Spleen (tissue), 11 donors: ENCODE results near the gene CFAP57. TPM values are rescaled to one million over a fixed set of nuclear protein-coding genes. Genes with fewer than 3 reads are reported as not detected.

ENCODE experiments used
- DNase-seq: peaks from one replicate; pipeline ENCODE4 v3.0.0-alpha.2; 2020
- H3K27ac ChIP-seq, 8 donors: fragments of 200-600 bp; sonication (generic) in 7 of 8; 1 replicate in 4 of 8; 2 replicates in 4 of 8; pipeline versions ENCODE4 v1.5.0 to v1.8.0; 2016 to 2021; ENCODE audit warnings: inconsistent platforms in 4 of 8, mild to moderate bottlenecking in 4 of 8, moderate library complexity in 1 of 8
- H3K27me3 ChIP-seq, 7 donors: fragments of 200-600 bp; sonication (generic) in 6 of 7; replicated peaks in 1 of 7; 1 replicate in 4 of 7; 2 replicates in 3 of 7; pipeline versions ENCODE4 v1.5.0 to v1.8.0; 2016 to 2021; ENCODE audit warnings: inconsistent platforms in 3 of 7, mild to moderate bottlenecking in 1 of 7
- H3K36me3 ChIP-seq, 6 donors: fragments of 200-600 bp; sonication (generic) in 5 of 6; 1 replicate in 4 of 6; 2 replicates in 2 of 6; pipeline versions ENCODE4 v1.5.0 to v1.8.0; 2016 to 2021; ENCODE audit warnings: inconsistent platforms in 2 of 6
- H3K4me1 ChIP-seq, 6 donors: fragments of 200-600 bp; sonication (generic) in 5 of 6; 1 replicate in 3 of 6; 2 replicates in 3 of 6; pipeline versions ENCODE4 v1.5.0 to v1.8.0; 2016 to 2021; ENCODE audit warnings: inconsistent platforms in 3 of 6
- H3K4me3 ChIP-seq, 8 donors: fragments of 200-600 bp; sonication (generic) in 7 of 8; 1 replicate in 4 of 8; 2 replicates in 4 of 8; pipeline versions ENCODE4 v1.5.0 to v1.8.0; 2016 to 2021; ENCODE audit warnings: inconsistent platforms in 4 of 8, mild to moderate bottlenecking in 4 of 8, moderate library complexity in 2 of 8
- H3K9me3 ChIP-seq, 8 donors: fragments of 200-600 bp; sonication (generic) in 7 of 8; 1 replicate in 4 of 8; 2 replicates in 4 of 8; pipeline versions ENCODE4 v1.5.0 to v1.8.0; 2016 to 2021; ENCODE audit warnings: inconsistent platforms in 4 of 8
- POLR2A ChIP-seq, 3 donors: fragments of 450-650 bp; IDR thresholded peaks; one replicate each; pipeline ENCODE4 v1.5.1; 2017; ENCODE audit warnings: antibody characterized with exemption in 3 of 3, mild to moderate bottlenecking in 1 of 3
- POLR2AphosphoS5 ChIP-seq, 3 donors: sonication (generic); formaldehyde crosslinking; IDR thresholded peaks; one replicate each; pipeline ENCODE4 v1.5.1; 2017; ENCODE audit warnings: antibody characterized with exemption in 3 of 3
- WGBS, 5 donors: extraction: QIAGEN DNeasy Blood & Tissue Kit in 3 of 5; methylation state at CpG; one replicate each; pipeline versions ENCODE4 v1.1.5 to v1.1.7; 2013 to 2018; 5-methylcytosine and 5-hydroxymethylcytosine counted together
- intact Hi-C: fragments of 100-400 bp; cut with DNase I; formaldehyde crosslinking; loops from one replicate; pipeline ENCODE4 v1.15.0; 2023; ENCODE audit warnings: low total_unique reads
- polyA plus RNA-seq, 3 donors: library from polyadenylated mRNA; stranded (reverse); fragments of 200-250 nt; gene quantifications; one replicate each; pipeline ENCODE4 v1.2.1, GENCODE V29; 2013
- total RNA-seq, 7 donors: library from RNA; depleted of rRNA in 3 of 7; stranded (reverse); fragments of >200 nt in 3 of 7; fragmentation: NEBNext Ultra II Directional in 4 of 7; extraction: Animal tissue kit (Norgen Biotek cat#: 25700) in 4 of 7; gene quantifications; one replicate each; pipeline versions ENCODE4 v1.1.0 to v1.2.1, GENCODE V29; 2016 to 2021
- TF ChIP-seq, protein P1 (sequence below), 11 experiments: fragments of 200-600 bp in 7 of 11; fragments of 450-650 bp in 4 of 11; sonication (generic) in 4 of 11; IDR thresholded peaks in 8 of 11; conservative IDR thresholded peaks in 3 of 11; 1 replicate in 7 of 11; 2 replicates in 4 of 11; pipeline versions ENCODE4 v1.4.0 to v1.8.0; 2016 to 2021; ENCODE audit warnings: antibody characterized with exemption in 11 of 11, inconsistent platforms in 4 of 11, mild to moderate bottlenecking in 1 of 11
- donor health status: healthy with polysubstance abuse.
- donor health status: DM: no; HTN: no; CAD: no; lungs with moderate emphysema.
- donor health status: DM: no; HTN: no; CAD: no.
- donor health status: Bipolar disorder and iron deficiency.
- donor health status: healthy.
- donor health status: DM: no; HTN: no; CAD: no.
- donor health status: DM: yes; HTN: yes; CAD: no.

Gene CFAP57
- total and polyA plus RNA-seq, 10 donors = 0.03 to 0.07 (median 0.05) TPM; not detected in 7

GRCh38 chr1:43266881-43267280, 94.8 kb downstream of the CFAP57 start:
- no peak for DNase-seq
- H3K27me3 ChIP-seq = peaks cover 0 to 24% (median 0%) of the 10 kb centered on the region in 7 donors
- peaks cover 0 to 12% (median 8%) of the 10 kb centered on the region in 8 donors for H3K9me3 ChIP-seq
- H3K4me3 ChIP-seq = no peak overlapping the region
- H3K27ac ChIP-seq = no peak overlapping the region
- 90 to 100% (median 93%) methylated on average over 1 of the region's 1 CpG for WGBS, 5 donors
- TF ChIP-seq, protein P1, sequence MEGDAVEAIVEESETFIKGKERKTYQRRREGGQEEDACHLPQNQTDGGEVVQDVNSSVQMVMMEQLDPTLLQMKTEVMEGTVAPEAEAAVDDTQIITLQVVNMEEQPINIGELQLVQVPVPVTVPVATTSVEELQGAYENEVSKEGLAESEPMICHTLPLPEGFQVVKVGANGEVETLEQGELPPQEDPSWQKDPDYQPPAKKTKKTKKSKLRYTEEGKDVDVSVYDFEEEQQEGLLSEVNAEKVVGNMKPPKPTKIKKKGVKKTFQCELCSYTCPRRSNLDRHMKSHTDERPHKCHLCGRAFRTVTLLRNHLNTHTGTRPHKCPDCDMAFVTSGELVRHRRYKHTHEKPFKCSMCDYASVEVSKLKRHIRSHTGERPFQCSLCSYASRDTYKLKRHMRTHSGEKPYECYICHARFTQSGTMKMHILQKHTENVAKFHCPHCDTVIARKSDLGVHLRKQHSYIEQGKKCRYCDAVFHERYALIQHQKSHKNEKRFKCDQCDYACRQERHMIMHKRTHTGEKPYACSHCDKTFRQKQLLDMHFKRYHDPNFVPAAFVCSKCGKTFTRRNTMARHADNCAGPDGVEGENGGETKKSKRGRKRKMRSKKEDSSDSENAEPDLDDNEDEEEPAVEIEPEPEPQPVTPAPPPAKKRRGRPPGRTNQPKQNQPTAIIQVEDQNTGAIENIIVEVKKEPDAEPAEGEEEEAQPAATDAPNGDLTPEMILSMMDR (IDR thresholded peaks at IDR 0.05 in 8 of 11, conservative IDR thresholded peaks at IDR 0.05 in 3 of 11) = no peak
- TF ChIP-seq POLR2A (IDR thresholded peaks at IDR 0.05) = no peak
- TF ChIP-seq POLR2AphosphoS5 (IDR thresholded peaks at IDR 0.05) = no peak
- H3K4me1 ChIP-seq = peaks cover 0 to 12% (median 5%) of the 10 kb centered on the region in 6 donors
- intact Hi-C loops = no loop called here
- H3K36me3 ChIP-seq = no peaks in the 10 kb centered on the region

- no peak overlapping the region for H3K4me3 ChIP-seq
- peaks cover 0 to 24% (median 0%) of the 10 kb centered on the region in 7 donors for H3K27me3 ChIP-seq
- TF ChIP-seq, protein P1 (IDR thresholded peaks at IDR 0.05 in 8 of 11, conservative IDR thresholded peaks at IDR 0.05 in 3 of 11) = no peak
- TF ChIP-seq POLR2AphosphoS5 (IDR thresholded peaks at IDR 0.05) (no peak), POLR2A (IDR thresholded peaks at IDR 0.05) (no peak)
- H3K27ac ChIP-seq = no peak overlapping the region
- no peaks in the 10 kb centered on the region for H3K36me3 ChIP-seq
- intact Hi-C loops = no loop called here
- DNase-seq = no peak
- 79 to 96% (median 92%) methylated on average over 9 of the region's 9 CpGs for WGBS, 5 donors
- H3K9me3 ChIP-seq = peaks cover 0 to 12% (median 8%) of the 10 kb centered on the region in 8 donors
- peaks cover 0 to 12% (median 5%) of the 10 kb centered on the region in 6 donors for H3K4me1 ChIP-seq
These were observed 95.2 kb downstream of the CFAP57 start for GRCh38 chr1:43267291-43267805.

DNA sequence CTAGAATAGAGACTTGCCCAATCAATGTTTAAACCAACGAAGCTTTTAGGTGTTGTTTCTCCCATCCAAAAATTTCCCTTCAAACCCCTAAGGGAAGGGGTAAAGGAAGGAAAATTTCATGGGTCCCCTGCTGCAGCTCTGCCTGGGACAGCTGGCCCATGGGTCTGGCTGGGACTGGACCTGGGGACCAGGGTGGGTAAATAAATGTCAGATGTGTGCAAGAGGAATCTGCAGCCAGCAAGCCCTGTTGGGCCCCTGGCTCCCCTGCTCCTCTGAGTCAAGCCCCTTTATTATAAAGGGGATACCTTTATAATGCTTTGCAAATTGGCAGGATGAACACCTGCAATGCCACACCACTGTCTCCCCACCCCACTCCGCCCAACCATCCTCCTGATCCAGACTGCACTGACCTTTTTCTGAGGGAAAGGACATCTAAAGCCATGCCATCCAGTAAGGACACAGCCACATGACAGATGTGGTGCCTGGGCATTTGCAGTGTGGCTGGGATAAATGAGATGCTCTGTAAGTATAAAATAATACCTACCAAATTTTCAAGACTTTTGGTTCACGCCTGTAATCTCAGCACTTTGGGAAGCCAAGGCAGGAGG, 95.8 kb downstream of the CFAP57 start:
- peak; percentile 28 for DNase-seq
- no peak for TF ChIP-seq POLR2AphosphoS5 (IDR thresholded peaks at IDR 0.05)
- TF ChIP-seq, protein P1 (IDR thresholded peaks at IDR 0.05 in 8 of 11, conservative IDR thresholded peaks at IDR 0.05 in 3 of 11) = no peak
- no peak for TF ChIP-seq POLR2A (IDR thresholded peaks at IDR 0.05)
- intact Hi-C loops = no loop called here
- 81 to 95% (median 89%) methylated on average over 3 of the region's 3 CpGs for WGBS, 5 donors
- Histone ChIP-seq H3K27ac (no peak overlapping the region), H3K27me3 (peaks cover 0 to 24% (median 0%) of the 10 kb centered on the region in 7 donors), H3K9me3 (peaks cover 0 to 10% (median 7%) of the 10 kb centered on the region in 8 donors), H3K4me3 (no peak overlapping the region), H3K4me1 (peaks cover 0 to 12% (median 5%) of the 10 kb centered on the region in 6 donors), H3K36me3 (no peaks in the 10 kb centered on the region)

GRCh38 chr1:43269627-43270375, 97.7 kb downstream of the CFAP57 start, which contains the start of gene TMEM125:
Gene TMEM125, plus strand, starts transcription at chr1:43269983. Its CDS starts 2,740 bp downstream, at chr1:43272723.
- Histone ChIP-seq H3K9me3 (no peaks in the 10 kb centered on the region), H3K36me3 (no peaks in the 10 kb centered on the region), H3K4me3 (peak within 1 kb of the TSS in 3 of 8 donors; percentile 8 to 59 (median 17)), H3K4me1 (peaks cover 3 to 23% (median 13%) of the 10 kb centered on the region in 6 donors), H3K27me3 (peaks cover 0 to 24% (median 0%) of the 10 kb centered on the region in 7 donors), H3K27ac (no peak within 1 kb of the TSS)
- peak; percentile 43 for DNase-seq
- TF ChIP-seq POLR2AphosphoS5 (IDR thresholded peaks at IDR 0.05) = no peak
- TF ChIP-seq, protein P1 (IDR thresholded peaks at IDR 0.05 in 8 of 11, conservative IDR thresholded peaks at IDR 0.05 in 3 of 11) = no peak
- no peak for TF ChIP-seq POLR2A (IDR thresholded peaks at IDR 0.05)
- intact Hi-C loops = no loop called here
- WGBS, 5 donors = 84 to 88% (median 87%) methylated on average over 7 of the region's 7 CpGs
